Large intestine (tissue), 3 donors: Measurements from ENCODE around the gene TSPEAR. TPM values are rescaled to one million over a fixed set of nuclear protein-coding genes. Genes with fewer than 3 reads are reported as not detected.
"Not testable (repeated sequence)": the region's sequence is repeated elsewhere in the genome, so short reads cannot be mapped to it uniquely, and the experiment has no call there.

Experiments used
- DNase-seq, 2 donors: peaks; one replicate each; pipeline versions ENCODE4 v3.0.0 to v3.0.0-alpha.2; 2013
- H3K27ac ChIP-seq: one replicate; pipeline ENCODE4 v1.5.1; 2013; ENCODE audit warnings: low read length
- H3K27me3 ChIP-seq: 2 replicates; pipeline ENCODE4 v1.6.1; 2013; ENCODE audit warnings: low read length; ENCODE audit not compliant: control insufficient read depth, insufficient read depth
- H3K36me3 ChIP-seq: 2 replicates; pipeline ENCODE4 v1.6.1; 2013; ENCODE audit warnings: low read length; ENCODE audit not compliant: control insufficient read depth, insufficient read depth
- H3K4me1 ChIP-seq: one replicate; pipeline ENCODE4 v1.6.1; 2013; ENCODE audit warnings: low read length; ENCODE audit not compliant: control insufficient read depth, insufficient read depth
- H3K4me3 ChIP-seq: one replicate; pipeline ENCODE4 v1.5.1; 2013; ENCODE audit warnings: low read length
- H3K9me3 ChIP-seq: one replicate; pipeline ENCODE4 v1.6.1; 2013; ENCODE audit warnings: mild to moderate bottlenecking, low read depth, low read length, moderate library complexity; ENCODE audit not compliant: control insufficient read depth
- WGBS: methylation state at CpG from one replicate; pipeline ENCODE4 v1.1.5; 2013; ENCODE audit warnings: low lambda C conversion rate; ENCODE audit not compliant: insufficient coverage; 5-methylcytosine and 5-hydroxymethylcytosine counted together
- polyA plus RNA-seq: library from polyadenylated mRNA; unstranded; fragments of 120-200 nt; gene quantifications from one replicate; pipeline ENCODE4 v1.2.1, GENCODE V29; 2013

Gene TSPEAR
- polyA plus RNA-seq, 1 donor = 0.55 TPM

DNA sequence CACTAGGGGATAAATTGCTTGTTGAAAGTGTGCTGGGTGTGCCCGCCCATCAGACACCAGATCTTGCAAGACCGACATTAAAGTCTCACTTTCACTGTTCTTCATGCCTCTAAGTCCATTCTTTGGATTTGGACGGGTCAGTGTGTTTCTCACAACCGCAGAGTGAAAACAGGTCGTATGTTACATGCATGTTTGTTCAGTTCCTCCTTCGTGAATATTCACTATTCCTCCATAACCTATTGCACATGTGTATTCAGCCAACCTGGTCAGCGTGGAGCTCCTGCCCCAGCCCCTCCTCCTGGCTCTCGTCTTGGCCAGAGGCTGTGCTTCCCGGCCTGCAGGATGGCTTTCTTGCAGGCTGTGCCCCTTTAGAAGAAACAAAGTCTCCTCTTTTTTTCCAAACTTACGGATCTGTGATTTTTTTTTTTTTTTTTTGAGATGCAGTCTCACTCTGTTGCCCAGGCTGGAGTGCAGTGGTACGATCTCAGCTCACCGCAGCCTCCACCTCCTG, 116.9 kb downstream of the TSPEAR start:
- 93% methylated on average over 3 of the region's 12 CpGs for WGBS
- H3K27ac ChIP-seq = no peak overlapping the region
- DNase-seq = no peak
- H3K4me1 ChIP-seq = no peaks in the 10 kb centered on the region
- peaks cover 3% of the 10 kb centered on the region for H3K27me3 ChIP-seq
- peaks cover 3% of the 10 kb centered on the region for H3K9me3 ChIP-seq
- no peaks in the 10 kb centered on the region for H3K36me3 ChIP-seq
- H3K4me3 ChIP-seq = no peak overlapping the region

DNA sequence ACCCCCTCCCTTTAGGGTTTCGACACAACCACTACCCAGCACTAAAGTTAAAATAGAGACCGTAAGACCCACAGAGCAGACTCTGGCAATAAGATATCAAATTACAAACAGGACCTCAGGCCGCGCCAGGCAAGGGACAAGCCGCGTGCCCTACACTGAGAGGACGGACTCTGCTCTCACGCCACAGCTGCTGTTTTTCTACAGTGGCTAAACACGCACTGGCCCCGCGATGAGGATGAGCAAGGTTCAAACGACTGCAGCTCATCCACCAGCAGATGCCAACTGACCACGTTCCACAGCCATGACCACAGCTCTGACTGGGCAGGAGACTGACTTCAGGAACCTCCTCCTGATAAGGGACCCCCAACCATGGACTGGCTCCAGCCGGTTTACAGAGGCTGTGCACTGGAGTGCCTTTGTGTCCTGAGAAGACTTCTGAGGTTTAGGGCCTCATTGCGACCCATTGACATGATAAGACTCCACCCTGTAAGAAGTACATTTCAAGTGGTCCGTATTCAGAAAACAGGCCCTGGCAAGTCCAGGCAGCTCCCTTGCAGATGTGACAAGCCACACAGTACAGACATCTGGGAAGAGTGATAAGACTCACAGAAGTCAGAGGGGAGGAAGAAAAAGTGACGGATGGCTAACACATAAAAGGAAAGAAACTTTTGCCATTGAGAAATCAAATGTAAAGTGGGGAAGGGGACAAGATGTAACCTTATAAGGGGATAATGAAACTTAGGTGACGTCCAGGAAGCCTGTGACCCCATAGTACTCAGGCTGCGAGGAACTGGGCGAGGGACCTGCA, 117.6 kb downstream of the TSPEAR start:
- Histone ChIP-seq H3K27me3 (peaks cover 3% of the 10 kb centered on the region), H3K9me3 (peaks cover under 1% of the 10 kb centered on the region), H3K36me3 (no peaks in the 10 kb centered on the region), H3K4me1 (no peaks in the 10 kb centered on the region), H3K27ac (no peak overlapping the region), H3K4me3 (no peak overlapping the region)
- 63% methylated on average over 1 of the region's 20 CpGs for WGBS
- no peak for DNase-seq

DNA sequence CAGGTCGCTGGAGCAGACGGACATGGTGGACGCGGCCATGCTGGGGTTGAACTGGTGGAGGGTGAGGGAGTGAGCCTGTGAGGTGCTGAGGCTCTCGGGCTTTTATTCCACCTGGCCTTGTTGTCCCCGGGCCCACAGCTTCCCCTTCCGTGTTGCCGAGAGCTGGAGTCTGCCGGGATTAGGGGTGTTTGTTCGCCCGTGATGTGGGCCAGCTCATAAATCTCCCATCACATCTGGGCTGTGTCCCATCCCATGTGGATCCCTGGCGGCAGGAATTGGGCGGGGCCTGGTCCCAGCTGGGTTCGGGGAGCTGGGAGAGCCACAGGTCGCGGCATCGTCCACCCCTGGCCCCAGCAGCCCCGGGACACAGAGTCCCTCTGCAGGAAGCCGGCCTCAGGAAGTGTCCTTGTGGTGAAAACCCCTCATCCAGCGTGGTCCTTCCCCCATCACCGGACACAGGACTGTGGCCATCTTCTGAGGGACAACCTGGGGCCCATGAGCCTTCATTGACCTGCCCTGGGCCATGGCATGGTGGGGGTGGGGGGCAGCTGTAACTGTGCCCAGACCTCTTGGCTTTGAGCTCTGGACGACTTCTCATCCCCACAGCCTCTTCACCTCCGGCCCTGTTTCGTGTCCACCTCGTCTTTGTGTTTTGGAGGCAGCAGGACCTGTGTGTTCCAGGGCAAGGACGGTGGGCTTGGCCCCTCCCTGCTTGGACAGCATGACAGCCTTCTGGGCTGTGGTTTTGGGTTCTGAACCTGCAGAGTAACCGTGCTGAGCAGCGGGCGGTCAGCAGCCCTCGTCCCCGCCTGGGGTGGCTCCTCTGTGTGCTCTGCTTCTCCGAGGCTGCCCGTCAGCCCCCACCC, 118.7 kb downstream of the TSPEAR start, which contains the start of gene KRTAP10-6:
Gene KRTAP10-6, minus strand, starts transcription at position 60 of the 866 bp plus-strand sequence. Its CDS starts 21 bp downstream, at position 39.
- no peak within 1 kb of the TSS for H3K27ac ChIP-seq
- H3K27me3 ChIP-seq = peaks cover 3% of the 10 kb centered on the region
- no CpG with 5 or more reads among the region's 33 CpGs for WGBS
- no peaks in the 10 kb centered on the region for H3K36me3 ChIP-seq
- no peaks in the 10 kb centered on the region for H3K4me1 ChIP-seq
- DNase-seq = no peak
- H3K4me3 ChIP-seq = no peak within 1 kb of the TSS
- H3K9me3 ChIP-seq = no peaks in the 10 kb centered on the region

DNA sequence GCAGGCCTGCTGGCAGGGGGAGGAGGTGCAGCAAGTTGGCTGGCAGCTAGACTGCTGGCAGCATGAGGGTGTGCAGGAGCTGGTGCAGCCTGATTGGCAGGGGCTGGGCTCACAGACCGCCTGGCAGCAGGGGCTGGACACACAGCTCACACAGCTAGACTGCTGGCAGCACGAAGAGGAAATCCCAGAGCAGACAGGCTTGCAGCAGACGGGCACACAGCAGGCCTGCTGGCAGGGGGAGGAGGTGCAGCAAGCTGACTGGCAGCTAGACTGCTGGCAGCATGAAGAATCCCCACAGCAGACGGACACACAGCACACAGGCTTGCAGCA, 119.6 kb downstream of the TSPEAR start:
- not testable (repeated sequence) for H3K27ac ChIP-seq, H3K4me1 ChIP-seq, DNase-seq, H3K4me3 ChIP-seq, H3K27me3 ChIP-seq, H3K9me3 ChIP-seq, H3K36me3 ChIP-seq
- WGBS = no CpG with 5 or more reads among the region's 4 CpGs

DNA sequence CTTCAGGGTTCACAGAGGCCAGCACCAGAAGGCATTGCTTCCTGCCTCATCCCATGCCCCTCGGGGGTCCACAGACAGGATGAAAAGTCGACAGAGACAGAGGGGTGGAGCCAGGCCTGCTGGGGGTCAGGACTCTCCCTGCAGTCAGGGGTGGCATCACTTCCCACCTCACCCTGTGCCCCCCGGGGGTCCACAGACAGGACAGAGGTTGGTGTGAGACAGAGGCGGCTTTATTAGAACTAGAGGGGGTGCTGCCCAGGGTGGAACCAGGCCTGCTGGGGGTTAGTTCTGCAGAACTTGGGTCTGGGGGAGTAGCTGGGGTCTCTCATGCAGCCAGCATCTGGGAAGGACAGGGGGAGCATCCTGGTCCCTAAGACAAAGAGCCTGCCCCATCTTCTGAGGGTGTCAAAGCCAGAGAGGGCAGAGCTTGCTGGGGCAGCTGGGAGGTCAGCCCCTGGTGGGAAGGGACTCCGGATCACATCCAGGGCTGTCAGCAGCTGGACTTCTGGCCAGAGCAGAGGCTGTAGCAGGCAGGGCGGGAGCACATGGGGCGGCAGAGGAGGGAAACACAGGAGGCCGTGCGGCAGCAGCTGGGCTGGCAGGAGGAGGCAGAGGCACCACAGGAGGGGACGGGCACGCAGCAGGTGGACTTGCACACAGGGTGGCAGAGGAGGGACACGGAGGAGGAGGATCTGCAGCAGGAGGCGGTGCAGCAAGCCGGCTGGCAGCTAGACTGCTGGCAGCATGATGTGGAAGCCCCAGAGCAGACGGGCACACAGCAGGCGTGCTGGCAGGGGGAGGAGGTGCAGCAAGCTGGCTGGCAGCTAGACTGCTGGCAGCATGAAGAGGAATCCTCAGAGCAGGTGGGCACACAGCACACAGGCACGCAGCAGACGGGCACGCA, 120.2 kb downstream of the TSPEAR start:
- not testable (repeated sequence) for H3K27me3 ChIP-seq, H3K9me3 ChIP-seq, H3K36me3 ChIP-seq, H3K4me1 ChIP-seq, DNase-seq, H3K27ac ChIP-seq, H3K4me3 ChIP-seq
- WGBS = no CpG with 5 or more reads among the region's 19 CpGs

DNA sequence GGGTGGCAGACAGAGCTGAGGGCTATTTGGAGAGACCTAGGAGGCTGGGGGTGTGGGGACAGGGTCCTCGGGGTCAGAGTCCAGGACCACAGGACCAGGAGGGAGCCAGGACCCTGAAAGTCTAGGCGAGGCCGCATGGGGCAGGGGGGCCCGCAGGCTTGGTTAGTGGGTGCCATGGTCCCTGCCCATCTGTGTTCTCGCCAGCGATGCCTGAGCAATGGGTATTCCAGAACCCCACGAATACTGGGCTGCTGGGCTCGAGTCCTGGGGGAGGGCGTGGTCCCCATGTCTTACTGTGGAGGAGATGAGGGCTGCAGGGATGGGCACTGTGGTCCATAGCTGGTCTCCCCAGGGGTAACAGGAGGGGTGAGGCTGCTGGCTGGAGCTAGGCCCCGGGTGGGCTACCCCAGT, 121.1 kb downstream of the TSPEAR start:
- H3K9me3 ChIP-seq = peaks cover 4% of the 10 kb centered on the region
- no peaks in the 10 kb centered on the region for H3K27me3 ChIP-seq
- no peaks in the 10 kb centered on the region for H3K4me1 ChIP-seq
- H3K36me3 ChIP-seq = no peaks in the 10 kb centered on the region
- DNase-seq = no peak
- no peak overlapping the region for H3K27ac ChIP-seq
- no peak overlapping the region for H3K4me3 ChIP-seq
- WGBS = no CpG with 5 or more reads among the region's 10 CpGs

DNA sequence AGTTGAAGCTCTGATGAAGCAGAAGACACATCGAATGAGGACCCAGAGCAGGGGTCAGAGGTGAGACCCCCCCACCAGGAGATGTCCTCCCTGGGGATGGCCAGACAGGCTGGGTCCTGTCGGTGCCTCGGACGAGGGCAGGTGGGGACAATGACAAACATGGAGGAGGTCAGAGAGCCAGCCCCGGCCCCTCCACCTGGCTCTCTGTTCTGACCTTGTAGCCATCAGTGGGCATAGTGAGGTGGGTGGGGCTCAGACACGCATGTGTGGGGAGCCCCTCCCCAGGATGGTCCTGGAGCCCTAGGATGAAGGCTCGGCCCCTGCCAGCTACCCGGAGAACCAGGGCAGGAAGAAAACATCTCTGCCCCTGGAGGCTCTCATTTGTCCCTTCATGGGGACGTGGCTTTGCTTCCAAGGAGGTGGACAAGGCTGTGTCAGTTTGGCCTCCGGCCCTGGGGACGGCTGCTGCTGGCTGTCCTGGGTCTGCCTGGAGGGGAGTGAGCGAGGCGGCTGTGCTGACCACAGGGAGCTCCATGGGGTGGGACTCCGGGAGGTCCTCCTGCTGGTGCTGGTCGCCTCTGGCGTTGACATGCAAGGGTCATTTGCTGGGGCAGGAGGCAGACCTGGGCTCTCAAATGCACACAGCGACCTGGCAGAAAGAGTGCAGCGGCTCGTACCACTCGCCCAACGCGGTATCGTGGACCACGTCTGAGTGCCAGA, 121.6 kb downstream of the TSPEAR start:
- Histone ChIP-seq H3K27ac (no peak overlapping the region), H3K9me3 (peaks cover 4% of the 10 kb centered on the region), H3K36me3 (no peaks in the 10 kb centered on the region), H3K4me1 (no peaks in the 10 kb centered on the region), H3K4me3 (no peak overlapping the region), H3K27me3 (no peaks in the 10 kb centered on the region)
- no peak for DNase-seq
- no CpG with 5 or more reads among the region's 24 CpGs for WGBS

DNA sequence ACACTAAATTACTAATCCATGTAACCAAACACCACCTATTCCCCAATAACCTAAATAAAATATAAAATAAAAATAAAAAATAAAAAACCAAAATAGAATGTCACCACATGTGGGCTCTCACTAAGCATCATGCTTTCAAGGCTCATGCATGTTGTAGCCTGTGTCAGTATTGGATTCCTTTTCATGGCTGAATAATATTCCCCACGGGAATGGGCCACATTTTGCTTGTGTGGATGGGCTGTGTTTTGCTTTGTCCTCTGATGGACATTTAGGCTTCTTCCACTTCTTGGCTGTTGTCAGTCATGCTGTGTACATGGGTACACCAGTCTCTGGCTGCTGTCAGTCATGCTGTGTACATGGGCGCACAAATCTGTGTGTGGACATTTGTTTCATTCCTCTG, 122.3 kb downstream of the TSPEAR start:
- H3K36me3 ChIP-seq = no peaks in the 10 kb centered on the region
- H3K4me3 ChIP-seq = no peak overlapping the region
- no peak overlapping the region for H3K27ac ChIP-seq
- no peak for DNase-seq
- H3K9me3 ChIP-seq = peaks cover 4% of the 10 kb centered on the region
- no peaks in the 10 kb centered on the region for H3K4me1 ChIP-seq
- H3K27me3 ChIP-seq = no peaks in the 10 kb centered on the region
- no CpG with 5 or more reads among the region's 2 CpGs for WGBS

DNA sequence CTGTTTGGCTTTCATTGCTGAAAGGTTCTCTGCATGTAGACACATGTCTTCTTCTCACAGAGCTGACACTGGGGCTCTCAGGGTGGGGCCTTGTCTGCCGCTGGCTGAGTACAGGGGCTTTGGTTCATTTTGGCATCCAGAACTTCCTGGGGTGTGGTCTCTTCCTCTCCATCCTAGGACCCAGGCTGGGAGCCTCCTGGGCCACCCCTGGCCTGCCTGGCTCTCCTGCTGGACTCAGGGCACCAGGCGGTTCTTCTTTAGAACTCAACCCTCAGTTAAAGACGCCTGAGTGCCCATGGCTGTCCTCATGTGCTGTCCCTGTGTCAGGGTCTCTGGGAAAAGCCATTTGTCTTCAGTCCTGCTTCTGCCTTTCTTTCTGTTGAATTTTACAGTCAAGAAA, 125.5 kb downstream of the TSPEAR start:
- Histone ChIP-seq H3K36me3 (no peaks in the 10 kb centered on the region), H3K27ac (no peak overlapping the region), H3K9me3 (peaks cover 9% of the 10 kb centered on the region), H3K4me1 (no peaks in the 10 kb centered on the region), H3K27me3 (no peaks in the 10 kb centered on the region), H3K4me3 (no peak overlapping the region)
- no peak for DNase-seq
- no CpG with 5 or more reads among the region's 3 CpGs for WGBS
